ENCODE results near the gene FARSA.

- TF ChIP-seq POLR2A (IDR thresholded peaks at IDR 0.05; ENCODE audit: low read depth, low read length): no peak
- TF ChIP-seq POLR2AphosphoS5 (IDR thresholded peaks at IDR 0.05; ENCODE audit: low read depth, low read length): no peak
- TF ChIP-seq PAX5 (IDR thresholded peaks at IDR 0.05; ENCODE audit: insufficient read depth, low read length, severe bottlenecking): no peak
- no peak for TF ChIP-seq TAF1 (IDR thresholded peaks at IDR 0.05; ENCODE audit: low read depth, low read length)
Measured at GRCh38 chr19:12896460-12896859, 37.1 kb downstream of the FARSA start.

Measured in GM12891 (cell line).